Stimulated activated naive CD8-positive, alpha-beta T cell treated with anti-CD3 and anti-CD28 coated beads, Interleukin-15, Interleukin-2, amounts not matched to agents 100 ng/mL and 50 ng/mL, for 24 hours (primary cell): ENCODE data around the gene PAX5.

Experiments used
- H3K27ac Mint-ChIP-seq: one replicate; pipeline ENCODE4 v1.8.0; 2021; ENCODE audit warnings: mild to moderate bottlenecking, mixed read lengths
- H3K27me3 Mint-ChIP-seq: one replicate; pipeline ENCODE4 v1.8.0; 2021; ENCODE audit warnings: mixed read lengths
- H3K36me3 Mint-ChIP-seq: one replicate; pipeline ENCODE4 v1.8.0; 2021; ENCODE audit warnings: low read depth, mixed read lengths
- H3K4me1 Mint-ChIP-seq: one replicate; pipeline ENCODE4 v1.8.0; 2021; ENCODE audit warnings: low read depth, mixed read lengths
- H3K4me3 Mint-ChIP-seq: one replicate; pipeline ENCODE4 v1.8.0; 2021; ENCODE audit warnings: mild to moderate bottlenecking, mixed read lengths
- H3K9me3 Mint-ChIP-seq: one replicate; pipeline ENCODE4 v1.8.0; 2021; ENCODE audit warnings: mixed read lengths

Gene PAX5

GRCh38 chr9:36865731-36866635 lies 168.1 kb downstream of the PAX5 start:
- Mint-ChIP-seq H3K9me3 (no peaks in the 10 kb centered on the region), H3K4me1 (no peaks in the 10 kb centered on the region), H3K27me3 (peaks cover 18% of the 10 kb centered on the region), H3K4me3 (no peak overlapping the region), H3K27ac (no peak overlapping the region), H3K36me3 (no peaks in the 10 kb centered on the region)

DNA sequence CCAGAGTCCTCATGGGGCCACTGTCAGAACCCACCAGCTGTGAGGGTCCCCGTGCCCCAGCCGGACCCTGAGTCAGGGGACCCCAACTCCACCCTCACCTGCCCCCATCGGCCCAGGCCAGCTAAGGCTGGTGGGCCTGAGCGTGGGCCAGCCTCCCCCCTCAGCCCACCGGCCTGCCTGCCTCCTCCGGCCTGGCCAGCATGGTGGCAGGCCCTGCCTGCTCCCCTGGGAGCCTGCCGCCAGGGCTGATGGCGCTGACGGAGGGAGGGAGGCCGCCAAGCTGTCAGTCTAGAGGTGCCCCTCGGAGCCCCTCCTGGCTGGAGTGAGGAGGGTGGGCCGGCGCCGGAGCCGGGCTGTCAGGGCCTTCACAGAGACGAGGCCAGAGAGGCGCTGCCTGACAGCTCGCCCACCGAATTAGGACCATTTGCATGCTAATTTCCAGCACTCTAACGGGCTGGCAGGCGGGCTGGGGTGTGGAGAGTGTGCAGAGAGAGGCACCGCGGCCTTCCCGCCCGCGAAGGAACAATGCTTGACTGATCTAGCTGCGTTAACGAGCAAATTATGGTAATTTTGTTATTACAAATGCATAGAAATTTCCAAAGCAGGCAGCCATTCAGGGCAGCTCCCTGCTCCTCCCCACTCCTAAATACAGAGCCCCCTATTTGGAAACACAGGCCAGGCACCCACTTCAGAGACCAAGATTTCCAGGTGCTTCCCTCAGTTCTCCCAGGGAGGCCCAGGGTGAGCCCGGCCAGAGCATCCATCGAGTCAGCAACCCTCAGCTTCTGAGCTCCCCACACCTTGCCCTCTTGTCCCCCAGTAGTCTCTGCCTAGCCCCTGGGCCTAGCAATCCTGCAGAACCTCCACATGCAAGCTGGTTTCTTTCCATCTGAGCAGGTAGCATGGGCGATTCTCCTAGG lies 169.3 kb downstream of the PAX5 start:
- Mint-ChIP-seq H3K4me1 (no peaks in the 10 kb centered on the region), H3K27ac (no peak overlapping the region), H3K9me3 (no peaks in the 10 kb centered on the region), H3K4me3 (no peak overlapping the region), H3K36me3 (no peaks in the 10 kb centered on the region), H3K27me3 (peaks cover 18% of the 10 kb centered on the region)

DNA sequence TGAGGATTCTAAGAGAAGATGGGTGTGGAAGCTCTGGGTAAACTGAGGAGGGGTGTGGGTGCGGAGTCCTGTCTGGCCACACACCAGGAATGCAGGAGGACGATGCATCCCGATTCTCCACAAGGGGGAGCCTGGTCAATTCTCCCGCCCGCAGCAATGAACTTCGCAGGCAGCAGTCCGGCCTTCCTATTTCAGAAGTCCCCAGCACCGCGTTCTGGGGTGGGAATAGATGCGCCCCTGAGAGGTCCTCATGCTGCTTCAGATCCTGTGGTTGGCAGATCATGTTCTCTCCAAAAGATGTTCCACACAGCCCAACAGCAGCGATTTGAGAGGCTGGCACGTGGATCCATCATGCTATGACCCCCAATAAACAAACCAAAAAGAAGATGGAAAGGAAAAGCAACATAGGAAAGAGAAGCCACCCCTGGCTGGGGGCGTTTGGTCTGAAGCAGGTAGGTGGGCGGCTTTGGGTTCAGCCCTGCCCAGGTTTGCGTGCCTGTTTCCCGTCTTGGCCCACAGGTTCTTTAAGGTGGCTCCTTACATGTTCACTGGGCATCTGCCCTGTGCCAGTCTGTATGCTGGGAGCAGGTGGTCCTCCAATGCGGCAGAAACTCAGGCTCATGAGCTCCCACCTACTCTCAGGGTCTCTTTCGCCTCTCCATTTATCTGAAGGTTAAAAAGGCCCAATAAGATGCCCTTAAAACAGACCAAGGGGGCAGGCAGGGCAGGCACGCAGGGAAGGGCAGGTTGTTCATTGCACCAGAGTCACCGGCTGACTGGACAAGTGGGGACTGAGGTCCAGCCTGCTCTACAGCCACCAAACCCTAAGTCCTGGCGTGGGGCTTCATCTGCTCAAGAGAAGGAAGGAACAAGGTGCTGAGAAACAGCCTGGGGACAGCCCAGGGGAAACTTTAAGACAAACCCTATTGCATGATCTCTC lies 171.6 kb downstream of the PAX5 start:
- Mint-ChIP-seq H3K4me1 (no peaks in the 10 kb centered on the region), H3K4me3 (no peak overlapping the region), H3K36me3 (no peaks in the 10 kb centered on the region), H3K9me3 (no peaks in the 10 kb centered on the region), H3K27ac (no peak overlapping the region), H3K27me3 (peaks cover 6% of the 10 kb centered on the region)

- no peaks in the 10 kb centered on the region for H3K4me1 Mint-ChIP-seq
- H3K4me3 Mint-ChIP-seq: no peak overlapping the region
- H3K27me3 Mint-ChIP-seq: peaks cover 4% of the 10 kb centered on the region
- no peaks in the 10 kb centered on the region for H3K36me3 Mint-ChIP-seq
- H3K9me3 Mint-ChIP-seq: no peaks in the 10 kb centered on the region
- no peak overlapping the region for H3K27ac Mint-ChIP-seq
Observed at GRCh38 chr9:36861528-36862205, 172.4 kb downstream of the PAX5 start.

DNA sequence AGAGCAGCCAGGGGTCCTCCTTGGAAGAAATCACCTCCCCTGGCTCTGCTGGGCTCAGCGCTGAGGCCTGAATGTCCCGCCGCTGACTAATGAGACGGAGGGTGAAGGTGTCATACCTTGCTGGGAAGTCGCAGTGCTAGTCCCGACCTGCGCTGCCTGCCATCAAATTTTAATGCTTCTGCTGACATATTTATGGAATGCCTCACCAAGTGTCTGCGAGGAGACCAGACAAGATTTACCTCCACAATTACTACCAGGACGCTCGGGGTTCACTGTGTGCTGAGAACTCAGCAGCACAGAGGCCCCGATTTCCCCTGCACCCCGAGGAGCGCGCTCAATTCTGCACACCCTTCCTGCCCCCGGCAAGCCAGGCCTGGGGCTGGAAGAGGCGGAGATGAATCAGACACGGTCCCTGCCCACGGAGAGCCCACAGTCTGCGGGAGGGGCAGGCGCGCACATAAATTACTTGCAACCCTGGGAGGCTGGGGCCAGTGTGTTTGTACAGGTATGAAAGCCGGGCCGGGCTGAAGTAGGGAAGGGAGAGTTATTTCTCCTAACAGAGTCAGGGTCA lies 175.2 kb downstream of the PAX5 start:
- Mint-ChIP-seq H3K27ac (no peak overlapping the region), H3K27me3 (peaks cover 4% of the 10 kb centered on the region), H3K4me3 (no peak overlapping the region), H3K4me1 (peaks cover 8% of the 10 kb centered on the region), H3K9me3 (no peaks in the 10 kb centered on the region), H3K36me3 (no peaks in the 10 kb centered on the region)

- Mint-ChIP-seq H3K4me3 (no peak overlapping the region), H3K4me1 (peaks cover 8% of the 10 kb centered on the region), H3K27ac (no peak overlapping the region), H3K36me3 (no peaks in the 10 kb centered on the region), H3K27me3 (no peaks in the 10 kb centered on the region), H3K9me3 (no peaks in the 10 kb centered on the region)
Observed at GRCh38 chr9:36855448-36856315, 178.4 kb downstream of the PAX5 start.

DNA sequence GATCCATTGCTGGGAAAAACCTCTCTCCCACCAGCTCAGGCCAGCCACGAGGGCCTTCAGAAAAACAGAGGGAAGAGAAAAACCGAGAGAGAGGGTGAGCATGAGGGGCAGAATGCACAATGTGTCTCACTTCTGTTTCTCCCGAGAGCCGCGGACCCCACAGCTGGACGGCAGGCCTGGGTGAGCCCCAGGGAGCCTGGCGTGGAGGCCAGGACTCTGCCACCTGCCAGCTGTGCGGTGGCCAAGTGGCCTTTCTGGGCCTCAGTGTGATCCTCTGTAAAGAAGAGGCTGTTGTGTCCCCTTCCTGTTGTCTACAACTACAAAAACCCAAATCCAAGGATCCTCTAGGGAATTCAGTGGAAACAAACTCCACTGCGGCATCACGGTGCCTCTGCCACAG lies 179.3 kb downstream of the PAX5 start:
- Mint-ChIP-seq H3K4me1 (peaks cover 8% of the 10 kb centered on the region), H3K27me3 (no peaks in the 10 kb centered on the region), H3K27ac (no peak overlapping the region), H3K36me3 (no peaks in the 10 kb centered on the region), H3K9me3 (no peaks in the 10 kb centered on the region), H3K4me3 (no peak overlapping the region)

- Mint-ChIP-seq H3K9me3 (no peaks in the 10 kb centered on the region), H3K36me3 (no peaks in the 10 kb centered on the region), H3K4me3 (no peak overlapping the region), H3K4me1 (peaks cover 8% of the 10 kb centered on the region), H3K27me3 (no peaks in the 10 kb centered on the region), H3K27ac (no peak overlapping the region)
Observed at GRCh38 chr9:36854034-36854433, 180.0 kb downstream of the PAX5 start.

DNA sequence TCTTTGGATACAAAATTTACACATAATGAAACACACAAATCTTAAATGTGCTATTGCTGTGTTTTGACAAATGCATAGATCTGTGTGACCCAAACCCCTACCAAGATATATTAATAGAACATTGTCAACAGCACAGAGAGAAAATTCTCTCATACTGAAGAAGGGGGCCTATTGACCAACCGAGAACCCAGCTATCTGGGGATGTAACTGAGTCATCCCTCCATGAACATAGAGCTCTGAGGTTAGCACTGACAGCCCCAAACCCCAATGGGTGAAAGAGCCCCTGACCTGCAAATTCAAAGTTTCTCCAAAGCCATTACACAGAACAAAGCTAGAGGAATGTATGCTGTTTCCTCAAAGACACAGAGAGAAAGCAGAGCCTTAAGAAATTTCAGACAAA lies 180.8 kb downstream of the PAX5 start:
- no peaks in the 10 kb centered on the region for H3K9me3 Mint-ChIP-seq
- no peaks in the 10 kb centered on the region for H3K36me3 Mint-ChIP-seq
- H3K27ac Mint-ChIP-seq: no peak overlapping the region

GRCh38 chr9:36849943-36850342 lies 184.1 kb downstream of the PAX5 start:
- Mint-ChIP-seq H3K27me3 (no peaks in the 10 kb centered on the region), H3K4me3 (no peak overlapping the region), H3K9me3 (no peaks in the 10 kb centered on the region), H3K36me3 (no peaks in the 10 kb centered on the region), H3K4me1 (no peaks in the 10 kb centered on the region), H3K27ac (no peak overlapping the region)

More for the DNA sequence above, 180.8 kb downstream of the PAX5 start:
- no peak overlapping the region for H3K4me3 Mint-ChIP-seq
- no peaks in the 10 kb centered on the region for H3K27me3 Mint-ChIP-seq
- peaks cover 8% of the 10 kb centered on the region for H3K4me1 Mint-ChIP-seq

DNA sequence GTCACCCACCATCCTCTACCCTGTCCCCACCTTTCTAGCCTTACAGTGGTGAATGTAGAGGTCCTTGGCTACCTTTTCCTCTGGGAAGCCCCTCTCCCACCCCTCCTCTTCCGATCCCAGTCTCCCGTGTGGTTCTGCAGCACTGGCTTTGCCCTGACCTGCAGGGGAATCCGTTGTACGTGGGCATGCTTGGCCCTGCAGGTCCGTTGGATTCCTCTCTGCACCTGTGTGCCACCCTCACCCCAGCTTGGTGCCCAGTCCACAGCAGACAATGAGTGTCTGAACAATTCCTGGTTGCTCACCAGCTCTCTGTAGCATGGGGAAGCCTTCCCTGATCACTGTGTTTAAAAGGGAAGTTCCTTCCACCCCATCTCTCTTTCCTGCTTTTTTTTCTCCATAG lies 185.1 kb downstream of the PAX5 start:
- no peaks in the 10 kb centered on the region for H3K36me3 Mint-ChIP-seq

GRCh38 chr9:36847781-36848673 lies 186.0 kb downstream of the PAX5 start:
- Mint-ChIP-seq H3K27me3 (no peaks in the 10 kb centered on the region), H3K27ac (no peak overlapping the region), H3K36me3 (no peaks in the 10 kb centered on the region), H3K4me1 (no peaks in the 10 kb centered on the region), H3K4me3 (no peak overlapping the region), H3K9me3 (no peaks in the 10 kb centered on the region)

More for the DNA sequence above, 185.1 kb downstream of the PAX5 start:
- no peak overlapping the region for H3K27ac Mint-ChIP-seq
- no peaks in the 10 kb centered on the region for H3K27me3 Mint-ChIP-seq
- no peaks in the 10 kb centered on the region for H3K4me1 Mint-ChIP-seq
- no peak overlapping the region for H3K4me3 Mint-ChIP-seq
- no peaks in the 10 kb centered on the region for H3K9me3 Mint-ChIP-seq
